NCI-H2029 (cell line): Measurements from ENCODE around the gene LDLR.
"Not testable (repeated sequence)": the region's sequence is repeated elsewhere in the genome, so short reads cannot be mapped to it uniquely, and the experiment has no call there.

Experiments
- DNase-seq: peaks from one replicate; lab custom pipeline; 2025; lab: John Stamatoyannopoulos, UW

LDLR gene

GRCh38 chr19:11073568-11073967 lies 15.7 kb upstream of the LDLR start:
- DNase-seq, result no peak

- DNase-seq, result not testable (repeated sequence)
These were observed 12.5 kb upstream of the LDLR start for GRCh38 chr19:11076792-11077191.

- DNase-seq, result no peak
These were observed 10.4 kb upstream of the LDLR start for GRCh38 chr19:11078893-11079292.

- no peak for DNase-seq
These were observed 9.3 kb upstream of the LDLR start for GRCh38 chr19:11079999-11080398.

GRCh38 chr19:11087870-11088505 lies 1.3 kb upstream of the LDLR start:
- DNase-seq, result no peak

- DNase-seq, result no peak
These were observed 583 bp upstream of the LDLR start for GRCh38 chr19:11088506-11089253.

- not testable (repeated sequence) for DNase-seq
These were observed 676 bp downstream of the LDLR start for GRCh38 chr19:11090014-11090263.

- peak; percentile 95 for DNase-seq
These were observed 1.2 kb downstream of the LDLR start for GRCh38 chr19:11090264-11090996.

GRCh38 chr19:11090997-11091702 lies 1.9 kb downstream of the LDLR start:
- no peak for DNase-seq

- DNase-seq, result peak; percentile 70
These were observed 2.5 kb downstream of the LDLR start for GRCh38 chr19:11091703-11092153.

- DNase-seq, result peak; percentile 55
These were observed 2.9 kb downstream of the LDLR start for GRCh38 chr19:11092181-11092538.

- DNase-seq, result no peak
These were observed 4.5 kb downstream of the LDLR start for GRCh38 chr19:11093689-11094238.

- no peak for DNase-seq
These were observed 5.2 kb downstream of the LDLR start for GRCh38 chr19:11094520-11094894.

- DNase-seq, result no peak
These were observed 7.1 kb downstream of the LDLR start for GRCh38 chr19:11096210-11096841.

- not testable (repeated sequence) for DNase-seq
These were observed 8.1 kb downstream of the LDLR start for GRCh38 chr19:11097367-11097766.

GRCh38 chr19:11098327-11098726 lies 9.1 kb downstream of the LDLR start:
- DNase-seq, result no peak

GRCh38 chr19:11098861-11099260 lies 9.6 kb downstream of the LDLR start:
- DNase-seq, result no peak

GRCh38 chr19:11100049-11100448 lies 10.8 kb downstream of the LDLR start:
- DNase-seq, result no peak

GRCh38 chr19:11101057-11101456 lies 11.8 kb downstream of the LDLR start:
- DNase-seq, result no peak

GRCh38 chr19:11102944-11103343 lies 13.7 kb downstream of the LDLR start:
- DNase-seq, result no peak

GRCh38 chr19:11103667-11104066 lies 14.4 kb downstream of the LDLR start:
- DNase-seq, result not testable (repeated sequence)
